GM23248 (cell line): ENCODE data around the gene EGFR.

ENCODE experiments used
- EZH2 ChIP-seq: fragments of 200-600 bp; sonication (generic); IDR thresholded peaks from 2 replicates; pipeline ENCODE4 v1.6.1; 2018; ENCODE audit warnings: antibody characterized with exemption, mild to moderate bottlenecking; ENCODE audit not compliant: insufficient read depth, poor library complexity, severe bottlenecking
- EZH2phosphoT487 ChIP-seq: fragments of 200-600 bp; sonication (generic); IDR thresholded peaks from 2 replicates; pipeline ENCODE4 v1.6.1; 2018; ENCODE audit warnings: antibody characterized with exemption, moderate library complexity, mild to moderate bottlenecking, low read depth; ENCODE audit not compliant: insufficient read depth

DNA sequence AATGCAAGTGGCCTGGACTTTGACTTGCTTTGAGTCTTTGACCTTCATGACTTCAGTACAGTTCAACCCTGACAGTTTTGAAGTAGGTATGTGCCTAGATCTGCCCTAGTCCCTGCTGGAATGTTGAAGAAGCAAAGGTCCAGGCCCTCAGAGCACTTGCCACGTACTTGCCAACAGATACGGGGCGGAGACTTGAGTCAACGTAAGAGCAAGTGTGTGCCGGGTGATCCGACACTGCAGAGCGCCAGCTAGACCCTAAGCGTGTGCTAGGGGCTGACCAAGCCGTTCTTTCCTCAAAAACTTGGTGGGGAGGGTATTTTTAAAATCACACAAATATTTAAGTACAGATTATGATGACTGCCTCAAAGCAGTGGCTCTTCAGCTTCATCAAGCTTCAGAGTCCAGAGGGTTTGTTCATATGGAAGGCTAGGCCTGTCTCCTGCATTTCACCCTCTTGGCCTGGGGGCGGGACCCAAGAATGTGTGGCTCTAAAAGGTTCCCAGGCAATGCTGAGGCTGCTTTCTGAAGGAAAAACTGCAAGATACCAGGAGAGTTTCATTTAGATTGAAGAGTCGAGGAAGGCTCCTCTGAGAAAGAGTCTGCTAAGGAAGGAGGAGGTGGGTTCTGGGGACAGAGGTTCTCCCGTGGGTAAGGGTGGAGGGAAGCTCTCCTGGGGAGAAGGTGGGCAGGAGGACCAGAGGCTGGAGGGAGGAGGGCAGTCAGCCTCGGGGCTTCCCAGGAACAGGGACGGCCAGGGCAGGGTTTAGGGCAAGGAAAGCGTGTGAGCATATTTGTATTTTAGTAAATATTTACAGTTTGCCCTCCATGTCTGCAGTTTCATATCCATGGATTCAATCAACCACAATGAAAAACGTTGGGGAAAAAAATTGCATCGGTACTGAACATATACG lies 160.3 kb downstream of the EGFR start:
- TF ChIP-seq EZH2 (no peak), EZH2phosphoT487 (no peak)
